ENCODE measurements around the gene ACP6.

Gene ACP6

DNA sequence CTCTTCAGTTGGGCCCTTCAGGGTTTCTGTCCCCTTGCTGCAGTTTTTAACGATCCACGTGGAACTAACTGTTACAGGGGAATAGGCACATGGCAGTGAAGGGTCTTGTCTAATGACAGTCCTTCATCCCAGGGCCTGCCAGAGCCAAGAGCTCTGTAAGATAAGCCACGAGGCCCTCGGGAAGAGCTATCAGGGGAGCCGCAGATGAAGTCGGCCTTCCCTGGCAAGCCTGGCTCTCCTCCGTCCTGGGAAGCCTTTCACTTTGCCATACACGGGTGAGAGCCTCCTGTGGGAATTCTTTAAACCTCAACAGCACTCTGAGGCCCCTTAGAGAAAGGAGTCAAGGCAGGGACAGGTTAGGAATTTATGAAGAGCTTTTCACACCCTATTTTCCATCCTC is 29.0 kb downstream of the ACP6 start:
- Histone ChIP-seq H3K9me3 (ENCODE audit: insufficient read depth, low read length, severe bottlenecking) (no peaks in the 10 kb centered on the region), H3K4me1 (ENCODE audit: insufficient read depth, low read length) (peaks cover 8% of the 10 kb centered on the region; the same call in 1 of the 2 replicates), H4K20me1 (ENCODE audit: insufficient read depth, low read length) (no peaks in the 10 kb centered on the region), H3K36me3 (ENCODE audit: insufficient read depth, low read length) (0 out of 2 replicates have a peak, but pooled peaks cover 4% of the 10 kb centered on the region), H3K9ac (ENCODE audit: low read depth, low read length) (no peak overlapping the region), H3K79me2 (ENCODE audit: insufficient read depth, low read length) (no peaks in the 10 kb centered on the region), H3K27ac (ENCODE audit: low read length) (no peak overlapping the region), H3K4me3 (ENCODE audit: low read depth in 1 of 2, low read length in 2 of 2) (no peak overlapping the region), H3K4me2 (ENCODE audit: insufficient read depth, low read length) (no peak overlapping the region), H2AFZ (ENCODE audit: low read depth, low read length) (no peak overlapping the region), H3K27me3 (ENCODE audit: insufficient read depth, low read length, poor library complexity) (no peaks in the 10 kb centered on the region)
- DNase-seq = no peak
- TF ChIP-seq CTCF (IDR thresholded peaks at IDR 0.05; ENCODE audit: borderline replicate concordance, extremely low read depth, low read length, poor library complexity, severe bottlenecking) (no peak), EZH2 (IDR thresholded peaks at IDR 0.05; ENCODE audit: borderline replicate concordance, low read depth, low read length, severe bottlenecking) (no peak)
- no peak for ATAC-seq (ENCODE audit: insufficient read depth, low read depth)

GRCh38 chr1:147640553-147641165 is 29.7 kb downstream of the ACP6 start:
- no peak overlapping the region for H2AFZ ChIP-seq (ENCODE audit: low read depth, low read length)
- peak; percentile 69 for DNase-seq
- no peak overlapping the region for H3K9ac ChIP-seq (ENCODE audit: low read depth, low read length)
- no peaks in the 10 kb centered on the region for H3K27me3 ChIP-seq (ENCODE audit: insufficient read depth, low read length, poor library complexity)
- H3K4me2 ChIP-seq (ENCODE audit: insufficient read depth, low read length) = no peak overlapping the region
- H3K79me2 ChIP-seq (ENCODE audit: insufficient read depth, low read length) = no peaks in the 10 kb centered on the region
- H3K27ac ChIP-seq (ENCODE audit: low read length) = no peak overlapping the region
- H4K20me1 ChIP-seq (ENCODE audit: insufficient read depth, low read length) = no peaks in the 10 kb centered on the region
- TF ChIP-seq EZH2 (IDR thresholded peaks at IDR 0.05; ENCODE audit: borderline replicate concordance, low read depth, low read length, severe bottlenecking) (no peak), CTCF (IDR thresholded peaks at IDR 0.05; ENCODE audit: borderline replicate concordance, extremely low read depth, low read length, poor library complexity, severe bottlenecking) (peak; percentile 71)
- 0 out of 2 replicates have a peak, but pooled peaks cover 4% of the 10 kb centered on the region for H3K36me3 ChIP-seq (ENCODE audit: insufficient read depth, low read length)
- H3K4me1 ChIP-seq (ENCODE audit: insufficient read depth, low read length) = peaks cover 2% of the 10 kb centered on the region; the same call in 1 of the 2 replicates
- H3K9me3 ChIP-seq (ENCODE audit: insufficient read depth, low read length, severe bottlenecking) = no peaks in the 10 kb centered on the region
- ATAC-seq (ENCODE audit: insufficient read depth, low read depth) = peak; percentile 89
- H3K4me3 ChIP-seq (ENCODE audit: low read depth in 1 of 2, low read length in 2 of 2) = no peak overlapping the region

- Histone ChIP-seq H3K9me3 (ENCODE audit: insufficient read depth, low read length, severe bottlenecking) (no peaks in the 10 kb centered on the region), H2AFZ (ENCODE audit: low read depth, low read length) (no peak overlapping the region), H3K79me2 (ENCODE audit: insufficient read depth, low read length) (no peaks in the 10 kb centered on the region), H3K4me3 (ENCODE audit: low read depth in 1 of 2, low read length in 2 of 2) (no peak overlapping the region), H3K4me1 (ENCODE audit: insufficient read depth, low read length) (no peaks in the 10 kb centered on the region), H3K36me3 (ENCODE audit: insufficient read depth, low read length) (no peaks in the 10 kb centered on the region), H3K4me2 (ENCODE audit: insufficient read depth, low read length) (no peak overlapping the region), H3K27ac (ENCODE audit: low read length) (no peak overlapping the region), H3K9ac (ENCODE audit: low read depth, low read length) (no peak overlapping the region), H3K27me3 (ENCODE audit: insufficient read depth, low read length, poor library complexity) (no peaks in the 10 kb centered on the region), H4K20me1 (ENCODE audit: insufficient read depth, low read length) (no peaks in the 10 kb centered on the region)
- DNase-seq (no peak), ATAC-seq (ENCODE audit: insufficient read depth, low read depth) (no peak)
- TF ChIP-seq EZH2 (IDR thresholded peaks at IDR 0.05; ENCODE audit: borderline replicate concordance, low read depth, low read length, severe bottlenecking) = no peak
- no peak for TF ChIP-seq CTCF (IDR thresholded peaks at IDR 0.05; ENCODE audit: borderline replicate concordance, extremely low read depth, low read length, poor library complexity, severe bottlenecking)
Measured at GRCh38 chr1:147636314-147636713, 34.0 kb downstream of the ACP6 start.

All from DND-41 (cell line).